GM18502 (cell line): ENCODE measurements around the gene GGNBP2.
"Not testable (repeated sequence)": the region's sequence is repeated elsewhere in the genome, so short reads cannot be mapped to it uniquely, and the experiment has no call there.

Experiments used
- ATAC-seq: cut with Tn5 transposase; IDR thresholded peaks from one replicate; pipeline ENCODE4 v1.9.1; 2021; ENCODE audit warnings: mild to moderate bottlenecking; ENCODE audit not compliant: unreplicated experiment, poor library complexity

GGNBP2 gene

DNA sequence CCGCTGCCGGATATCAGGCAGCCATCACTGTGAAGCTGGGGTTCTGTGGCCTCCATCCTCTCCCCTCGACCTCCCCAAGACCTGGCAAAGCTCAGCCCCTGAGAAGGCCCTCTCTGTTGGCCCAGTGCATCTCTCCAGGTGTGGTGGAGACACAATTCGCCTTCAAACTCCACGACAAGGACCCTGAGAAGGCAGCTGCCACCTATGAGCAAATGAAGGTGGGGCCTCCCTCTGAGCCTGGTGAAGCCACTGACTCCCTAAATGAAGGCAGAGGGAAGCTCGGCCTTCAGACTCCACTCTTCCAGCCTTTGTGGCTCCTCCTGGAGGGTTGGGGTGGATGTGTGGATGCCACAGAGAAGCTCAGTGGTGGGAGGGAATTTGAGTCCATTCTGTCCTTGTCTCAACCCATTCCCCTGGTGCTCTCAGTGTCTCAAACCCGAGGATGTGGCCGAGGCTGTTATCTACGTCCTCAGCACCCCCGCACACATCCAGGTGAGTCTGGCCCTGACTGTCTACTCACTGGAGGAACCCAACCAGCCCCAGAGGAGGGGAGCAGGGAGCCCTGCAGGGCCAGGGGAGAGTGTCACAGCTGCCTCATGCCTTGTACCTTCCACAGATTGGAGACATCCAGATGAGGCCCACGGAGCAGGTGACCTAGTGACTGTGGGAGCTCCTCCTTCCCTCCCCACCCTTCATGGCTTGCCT is 55.0 kb downstream of the GGNBP2 start:
- no peak for ATAC-seq

DNA sequence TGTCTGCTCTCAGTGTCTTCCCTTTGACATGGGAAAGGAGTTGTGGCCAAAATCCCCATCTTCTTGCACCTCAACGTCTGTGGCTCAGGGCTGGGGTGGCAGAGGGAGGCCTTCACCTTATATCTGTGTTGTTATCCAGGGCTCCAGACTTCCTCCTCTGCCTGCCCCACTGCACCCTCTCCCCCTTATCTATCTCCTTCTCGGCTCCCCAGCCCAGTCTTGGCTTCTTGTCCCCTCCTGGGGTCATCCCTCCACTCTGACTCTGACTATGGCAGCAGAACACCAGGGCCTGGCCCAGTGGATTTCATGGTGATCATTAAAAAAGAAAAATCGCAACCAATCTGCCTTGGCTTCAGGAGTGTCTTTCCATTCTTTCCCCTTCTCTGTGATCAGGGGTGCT is 55.7 kb downstream of the GGNBP2 start:
- ATAC-seq, result no peak

DNA sequence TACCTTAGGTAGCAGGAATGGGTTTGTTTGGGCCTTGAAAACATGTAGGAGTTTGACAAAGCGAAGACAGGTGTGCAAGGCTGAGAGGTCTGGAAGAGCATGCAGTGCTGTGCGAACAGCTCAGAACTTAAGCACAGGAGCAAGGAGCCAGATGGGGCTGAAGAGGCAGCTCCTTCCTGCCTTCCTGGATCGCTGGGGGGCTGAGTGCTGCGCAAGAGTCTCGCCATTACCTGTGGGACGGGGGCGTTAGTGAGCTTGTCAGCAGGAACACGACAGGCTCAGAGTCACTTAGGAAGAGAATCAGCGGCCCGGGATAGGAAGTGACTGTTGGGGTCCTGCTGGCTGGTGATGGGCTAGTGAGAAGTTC is 56.2 kb downstream of the GGNBP2 start:
- peak; percentile 24 for ATAC-seq

DNA sequence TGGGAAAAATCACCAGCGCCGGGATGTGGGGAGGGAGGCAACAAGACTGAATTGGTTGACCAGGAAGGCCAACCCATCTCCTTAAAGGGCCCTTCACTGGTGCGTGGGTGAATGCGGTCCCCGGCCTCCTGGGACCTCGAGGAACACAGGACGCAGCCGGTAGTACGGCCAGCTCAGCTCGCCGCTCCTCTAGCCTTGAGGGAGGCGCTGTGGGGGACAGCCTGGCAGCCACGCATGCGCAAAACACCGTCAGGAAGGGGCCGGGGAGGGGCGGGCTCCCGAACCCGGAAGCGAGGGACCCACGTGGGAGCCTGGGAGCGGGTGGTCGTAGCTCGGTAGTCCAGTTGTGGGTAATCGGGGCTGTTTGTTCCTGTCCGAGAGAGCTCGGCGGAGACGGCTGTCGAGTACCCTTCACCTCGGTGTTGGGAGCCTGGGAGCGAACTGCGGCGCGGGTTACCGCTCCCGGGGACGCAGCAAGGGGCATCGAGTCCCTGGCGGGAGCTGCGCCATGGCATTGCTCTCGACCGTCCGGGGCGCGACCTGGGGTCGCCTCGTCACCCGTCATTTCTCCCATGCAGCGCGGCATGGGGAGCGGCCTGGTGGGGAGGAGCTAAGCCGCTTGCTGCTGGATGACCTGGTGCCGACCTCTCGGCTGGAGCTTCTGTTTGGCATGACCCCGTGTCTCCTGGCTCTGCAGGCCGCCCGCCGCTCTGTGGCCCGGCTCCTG is 56.7 kb downstream of the GGNBP2 start, which contains the start of gene MRM1:
Gene MRM1 (plus strand): TSS at position 281 of the 727 bp plus-strand sequence. CDS start 228 bp downstream, at position 509.
- ATAC-seq, result peak; percentile 74

DNA sequence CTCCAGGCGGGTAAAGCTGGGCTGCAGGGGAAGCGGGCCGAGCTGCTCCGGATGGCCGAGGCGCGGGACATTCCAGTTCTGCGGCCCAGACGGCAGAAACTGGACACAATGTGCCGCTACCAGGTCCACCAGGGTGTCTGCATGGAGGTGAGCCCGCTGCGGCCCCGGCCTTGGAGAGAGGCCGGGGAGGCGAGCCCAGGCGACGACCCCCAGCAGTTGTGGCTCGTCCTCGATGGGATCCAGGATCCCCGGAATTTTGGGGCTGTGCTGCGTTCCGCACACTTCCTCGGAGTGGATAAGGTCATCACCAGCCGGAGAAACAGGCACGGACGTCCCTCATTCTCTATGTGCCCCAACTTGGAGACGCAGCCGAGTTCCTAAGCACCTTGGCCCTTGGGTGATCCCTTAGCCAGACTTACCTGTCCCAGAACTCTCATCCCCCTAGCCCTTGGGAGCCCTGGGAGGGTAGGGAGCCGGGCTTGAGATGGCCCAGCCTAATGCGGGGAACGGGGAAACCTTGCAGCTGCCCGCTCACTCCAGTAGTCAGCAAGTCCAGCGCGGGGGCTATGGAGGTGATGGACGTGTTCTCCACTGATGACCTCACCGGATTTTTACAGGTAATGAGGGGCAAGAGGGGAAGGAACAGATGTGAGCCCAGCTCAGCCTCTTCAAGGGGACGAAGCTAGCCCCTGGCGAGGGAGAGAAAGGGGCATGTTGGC is 57.5 kb downstream of the GGNBP2 start:
- ATAC-seq, result peak; percentile 21

DNA sequence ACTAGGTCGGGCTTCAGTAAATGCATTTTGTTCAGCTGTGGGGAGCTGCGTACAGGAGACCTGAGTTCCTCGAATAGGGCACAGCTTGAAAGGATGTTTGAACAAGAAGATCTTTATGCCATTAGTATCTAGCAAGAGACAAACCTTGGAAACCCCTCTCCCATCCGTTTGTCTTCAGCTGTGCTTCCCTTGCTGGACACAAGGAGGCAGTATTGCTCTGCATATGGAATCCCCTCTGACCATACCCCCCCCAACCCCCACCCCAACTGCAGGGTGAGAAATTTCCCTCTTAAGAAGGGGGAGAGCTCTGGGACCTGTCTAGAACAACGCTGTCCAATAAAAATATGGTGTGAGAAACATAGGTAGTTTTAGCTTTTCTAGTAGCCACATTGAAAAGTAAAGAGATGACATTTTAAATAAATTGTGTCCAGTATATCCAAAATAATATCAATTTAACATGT is 58.2 kb downstream of the GGNBP2 start:
- ATAC-seq, result no peak

DNA sequence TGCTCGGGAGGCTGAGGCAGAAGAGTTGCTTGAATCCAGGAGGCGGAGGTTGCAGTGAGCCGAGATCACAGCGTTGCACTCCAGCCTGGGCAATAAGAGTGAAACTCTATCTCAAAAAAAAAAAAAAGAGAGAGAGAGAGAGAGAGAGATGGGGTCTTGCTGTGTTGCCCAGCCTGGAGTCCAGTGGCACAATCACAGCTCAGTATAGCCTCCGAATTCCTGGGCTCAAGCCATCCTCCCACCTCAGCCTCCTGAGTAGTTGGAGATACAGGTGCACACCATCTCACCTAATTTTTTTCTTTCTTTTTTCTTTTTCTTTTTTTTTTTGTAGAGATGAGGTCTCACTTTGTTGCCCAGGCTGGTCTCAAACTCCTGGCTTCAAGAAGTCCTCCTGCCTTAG is 60.3 kb downstream of the GGNBP2 start:
- not testable (repeated sequence) for ATAC-seq

DNA sequence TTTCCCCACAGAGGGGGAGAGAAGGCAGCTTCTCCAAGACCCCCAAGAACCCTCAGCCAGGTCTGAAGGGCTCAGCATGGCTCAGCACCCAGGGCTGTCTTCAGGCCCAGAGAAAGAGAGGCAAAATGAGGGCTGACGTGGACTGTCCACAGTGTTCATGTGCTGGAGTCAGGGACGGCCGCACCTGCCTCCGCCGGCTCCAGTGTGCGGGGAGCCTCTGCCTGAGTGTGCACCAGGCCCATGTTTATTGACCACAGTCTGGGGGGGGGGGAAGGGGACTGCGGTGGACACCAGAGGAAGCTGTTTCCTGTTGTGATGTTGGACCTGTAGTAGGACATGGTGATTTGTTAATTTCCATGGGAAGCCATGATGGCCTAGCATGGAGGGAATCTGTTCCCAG is 63.6 kb downstream of the GGNBP2 start:
- no peak for ATAC-seq

DNA sequence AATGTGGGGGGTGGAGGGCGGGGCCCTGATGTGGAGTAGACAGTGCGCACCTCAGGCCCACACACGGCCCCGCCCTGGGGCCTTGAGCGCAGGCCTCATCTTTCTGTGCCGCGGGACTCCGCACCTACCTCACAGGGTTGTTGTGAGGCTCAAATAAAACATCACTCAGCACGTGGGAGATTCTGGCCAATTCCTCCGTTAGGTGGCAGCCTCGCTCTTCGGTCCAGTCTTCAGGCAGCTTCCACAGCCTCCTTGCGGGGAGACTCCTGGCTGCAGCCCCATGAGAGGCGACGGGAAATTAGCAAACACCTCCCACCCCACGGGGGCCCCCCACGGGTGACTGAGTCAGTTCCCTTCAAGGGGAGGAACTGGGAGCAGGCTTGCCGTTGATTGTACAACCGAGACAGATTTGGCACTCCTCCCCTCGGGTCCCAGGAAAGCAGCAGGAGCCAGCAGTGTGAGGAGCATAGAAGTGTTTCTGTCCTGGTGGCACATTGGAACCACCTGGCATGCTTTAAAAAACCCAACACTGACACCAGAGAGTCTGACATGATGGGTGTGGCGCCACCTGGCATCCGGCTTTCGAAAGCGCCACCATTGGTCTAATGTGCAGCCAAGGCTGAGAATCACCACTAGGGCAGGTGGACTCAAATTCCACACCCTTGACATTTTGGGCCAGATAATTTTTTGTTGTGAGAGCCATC is 64.2 kb downstream of the GGNBP2 start:
- ATAC-seq, result no peak

DNA sequence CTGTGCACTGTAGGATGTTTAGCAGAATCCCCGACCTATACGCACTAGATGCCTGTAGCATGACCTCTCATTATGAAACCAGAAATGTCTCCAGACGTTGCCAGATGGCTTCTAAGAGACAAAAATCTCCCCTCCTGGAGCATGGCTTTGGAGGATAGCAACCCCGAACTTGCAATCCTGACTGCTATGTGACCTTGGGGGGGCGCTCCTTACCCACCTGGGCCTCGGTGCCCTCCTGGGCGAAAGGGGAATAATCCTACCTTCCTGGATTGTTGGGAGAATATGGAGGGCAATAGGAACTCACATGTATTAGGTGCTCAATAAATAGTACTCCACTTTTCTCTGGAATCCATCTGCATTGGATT is 64.8 kb downstream of the GGNBP2 start:
- ATAC-seq, result no peak

DNA sequence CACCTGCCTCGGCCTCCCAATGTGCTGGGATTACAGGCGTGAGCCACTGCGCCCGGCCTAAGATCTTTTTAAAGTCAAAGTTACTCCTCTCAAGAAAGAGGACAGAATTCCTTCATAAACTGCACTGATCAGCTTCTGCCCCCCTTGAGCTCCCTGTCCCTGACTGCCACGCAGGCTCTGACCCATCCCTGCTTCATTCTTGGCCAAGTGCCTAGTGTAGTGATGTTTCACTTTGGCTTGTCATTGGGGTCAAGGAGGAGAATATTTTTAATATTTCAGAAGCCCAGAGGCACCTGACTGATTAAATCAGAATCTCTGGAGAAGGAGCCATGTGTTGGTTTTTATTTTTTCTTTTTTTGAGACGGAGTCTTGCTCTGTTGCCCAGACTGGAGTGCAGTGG is 65.8 kb downstream of the GGNBP2 start:
- no peak for ATAC-seq

DNA sequence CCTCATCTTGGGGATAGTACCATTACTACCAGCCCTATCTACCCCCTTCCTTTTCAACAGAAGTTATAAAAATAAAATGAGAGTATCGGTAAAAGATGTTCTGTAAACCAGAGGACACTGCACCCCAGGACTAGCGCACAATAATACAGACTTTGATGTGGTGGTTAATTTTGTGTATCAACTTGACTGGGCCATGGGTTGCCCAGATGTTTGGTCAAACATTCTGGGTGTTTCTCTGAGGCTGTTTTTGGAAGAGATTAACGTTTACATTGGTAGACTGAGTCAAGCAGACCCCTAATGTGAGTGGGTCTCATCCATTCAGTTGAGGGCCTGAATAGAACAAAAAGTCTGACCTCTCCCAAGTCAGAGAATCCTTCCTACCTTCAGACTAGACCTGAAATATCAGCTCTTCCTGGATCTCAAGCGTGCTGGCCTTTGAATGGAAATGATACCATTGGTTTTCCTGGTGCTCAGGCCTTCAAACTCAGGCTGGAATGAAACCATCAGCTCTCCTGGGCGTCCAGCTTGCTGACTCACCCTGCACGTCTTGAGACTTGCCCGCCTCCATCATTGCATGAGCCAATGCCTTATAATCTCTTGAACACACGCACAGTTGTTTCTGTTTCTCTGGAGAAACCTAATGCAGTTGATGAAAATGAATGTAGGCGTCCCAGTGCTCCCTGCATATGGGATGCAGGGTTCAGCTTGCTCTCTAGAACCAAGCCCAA is 66.8 kb downstream of the GGNBP2 start:
- ATAC-seq, result no peak

DNA sequence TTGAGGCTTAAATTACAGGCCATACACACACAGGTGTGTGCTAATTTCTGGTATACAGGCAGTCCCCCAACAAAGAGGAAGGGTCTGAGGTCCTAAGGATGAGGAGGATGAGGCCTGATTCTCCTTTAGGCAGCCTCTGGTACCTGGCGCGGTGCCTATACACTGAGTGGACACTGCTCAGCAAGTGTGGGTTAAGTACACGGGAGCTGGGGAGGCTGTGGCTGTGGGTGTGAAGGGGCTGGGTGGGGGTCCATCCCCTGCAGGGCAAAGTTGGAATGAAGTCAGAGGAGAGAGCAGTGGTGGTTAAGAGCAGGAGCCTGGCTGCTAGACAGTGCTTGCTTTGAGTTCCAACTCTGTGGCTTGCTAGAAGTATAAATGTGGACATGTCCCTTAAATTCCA is 67.6 kb downstream of the GGNBP2 start:
- ATAC-seq, result no peak

DNA sequence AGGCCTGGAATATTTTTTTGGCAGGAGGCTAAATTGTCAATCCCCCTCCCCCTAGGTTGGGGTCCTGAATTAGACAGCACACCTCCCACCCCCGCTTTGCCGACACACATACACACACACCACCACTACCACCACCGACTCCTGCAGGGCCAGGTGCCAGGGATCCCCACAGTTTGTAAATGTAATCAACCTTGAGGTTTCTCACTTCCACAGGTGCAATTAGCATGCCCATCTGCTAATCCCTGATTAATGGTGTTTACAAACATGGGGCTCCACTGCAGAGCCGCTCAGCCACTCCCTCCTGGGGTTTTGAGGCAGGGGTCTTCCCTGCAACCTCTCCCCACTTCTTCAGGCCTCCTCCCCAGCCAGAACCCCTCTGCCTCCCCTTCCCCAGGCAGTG is 68.4 kb downstream of the GGNBP2 start:
- ATAC-seq, result no peak

DNA sequence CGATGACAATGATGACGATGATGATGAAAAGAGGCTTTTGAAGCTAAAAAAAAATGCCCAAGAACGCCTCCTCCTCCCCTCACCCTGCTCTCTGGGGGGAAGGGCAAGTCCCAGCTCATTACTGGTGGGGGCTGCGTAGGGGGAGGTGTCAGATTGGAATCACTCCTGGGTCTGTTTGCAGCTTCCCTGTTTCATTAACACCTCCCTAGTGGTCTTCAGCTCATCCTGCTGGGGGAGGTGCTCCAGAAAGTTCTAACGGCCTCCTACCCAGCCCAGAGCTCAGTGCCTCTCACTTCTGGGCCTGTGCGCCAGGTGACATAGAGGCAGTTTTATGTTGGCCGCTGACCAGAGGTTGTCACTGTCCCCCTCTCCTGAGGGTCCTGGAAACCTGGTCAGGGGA is 69.4 kb downstream of the GGNBP2 start:
- no peak for ATAC-seq

DNA sequence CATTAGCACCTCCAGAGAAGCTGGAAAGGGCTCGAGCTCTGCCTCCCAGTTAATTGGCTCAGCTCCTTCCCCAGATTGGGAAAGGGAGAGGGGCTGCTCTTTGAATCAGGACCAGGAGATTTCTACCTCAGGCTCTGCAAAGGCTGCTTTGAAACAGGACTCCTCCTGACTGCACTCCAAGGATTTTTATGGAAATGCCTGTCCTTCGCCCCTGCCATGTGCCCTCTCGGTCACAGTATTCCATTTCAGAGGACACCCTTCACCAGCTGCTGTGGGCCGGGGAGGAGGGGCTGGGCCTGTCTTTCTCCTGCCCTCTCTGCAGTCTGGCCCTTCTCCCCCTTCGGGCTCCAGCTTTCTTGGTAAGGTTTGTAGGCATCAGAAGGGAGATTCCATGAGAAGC is 70.2 kb downstream of the GGNBP2 start:
- no peak for ATAC-seq

DNA sequence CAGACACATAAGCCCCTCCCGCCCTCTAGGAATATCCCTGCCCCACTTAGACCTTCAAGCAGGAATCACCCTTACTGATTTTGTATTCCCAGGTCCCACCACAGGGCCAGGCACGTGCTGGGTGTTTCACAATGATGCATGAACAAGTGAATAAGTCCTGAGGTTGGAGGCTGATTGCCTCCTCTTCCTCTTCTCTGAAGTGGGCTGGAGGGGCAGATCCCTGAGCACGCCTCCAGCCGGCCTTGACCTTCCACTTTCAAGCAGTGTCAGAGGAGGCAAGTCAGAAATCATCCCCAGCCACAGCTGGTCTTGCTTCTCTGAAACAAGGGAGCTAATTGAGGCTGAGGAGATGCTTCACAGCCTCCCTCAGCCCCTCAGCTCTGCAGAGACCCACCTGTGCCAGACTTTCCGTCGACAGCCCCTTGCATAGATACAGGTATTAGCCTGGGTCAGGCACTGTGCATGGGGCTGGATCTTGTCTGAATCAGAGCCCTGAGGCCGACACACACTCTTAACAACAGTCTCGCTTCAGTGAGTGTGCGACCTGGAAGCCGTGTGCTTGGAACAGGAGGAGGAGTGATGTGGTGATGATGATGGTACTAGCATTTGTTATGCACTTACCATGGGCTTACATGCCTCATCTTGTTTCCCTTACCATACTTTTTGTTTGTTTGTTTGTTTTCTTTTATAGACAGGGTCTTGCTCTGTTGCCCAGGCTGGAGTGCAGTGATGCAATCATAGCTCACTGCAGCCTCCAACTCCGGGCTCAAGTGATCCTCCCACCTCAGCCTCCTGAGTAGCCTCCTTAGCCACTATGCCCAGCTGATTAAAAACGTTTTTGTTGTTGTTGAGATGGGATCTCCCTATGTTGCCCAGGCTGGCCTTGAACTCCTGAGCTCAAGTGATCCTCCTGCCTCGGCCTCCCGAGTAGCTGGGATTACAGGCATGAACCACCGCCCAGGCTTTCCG is 71.6 kb downstream of the GGNBP2 start:
- no peak for ATAC-seq

DNA sequence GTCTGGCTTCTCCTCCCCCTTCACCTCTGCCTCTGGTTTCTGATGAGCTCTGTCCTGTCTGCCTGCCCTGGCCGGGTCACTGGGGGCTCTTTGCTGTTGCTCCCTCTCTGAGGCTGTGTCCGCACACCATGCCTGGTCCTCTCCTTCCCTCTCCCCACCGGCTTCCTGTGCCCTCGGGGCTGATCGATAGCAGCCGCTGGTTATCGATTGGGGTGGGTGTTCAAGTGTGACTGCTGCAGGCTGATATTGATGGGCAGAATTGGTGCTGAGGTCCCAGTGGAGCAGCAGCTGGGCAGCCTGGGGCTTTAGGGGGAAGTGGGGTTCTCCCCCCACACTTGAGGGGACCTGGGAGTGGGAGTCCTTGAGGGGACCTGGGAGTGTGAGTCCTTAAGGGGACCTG is 73.1 kb downstream of the GGNBP2 start:
- ATAC-seq, result no peak

DNA sequence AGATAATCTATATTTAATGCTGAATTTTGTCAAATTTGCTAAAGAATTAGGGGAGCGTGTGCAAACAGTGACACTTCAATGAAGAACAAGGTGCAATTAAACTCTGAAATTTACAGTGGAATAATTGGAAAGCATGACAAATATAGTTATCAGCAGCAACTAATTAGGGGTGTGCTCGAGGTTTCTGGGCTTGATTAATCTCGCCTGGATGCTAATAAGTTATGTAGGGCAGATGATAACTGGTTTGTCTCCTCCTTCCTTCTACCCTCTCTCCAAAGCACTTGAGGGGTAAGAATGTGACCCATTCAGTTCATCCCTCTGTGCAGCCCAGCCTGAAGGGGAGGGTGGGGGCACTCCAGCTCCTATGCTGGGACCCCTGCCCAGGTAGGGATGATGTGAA is 78.6 kb downstream of the GGNBP2 start:
- no peak for ATAC-seq
